ENCODE results near the gene ANKRD10.
"Not testable (repeated sequence)": the region's sequence is repeated elsewhere in the genome, so short reads cannot be mapped to it uniquely, and the experiment has no call there.

ANKRD10 gene

DNA sequence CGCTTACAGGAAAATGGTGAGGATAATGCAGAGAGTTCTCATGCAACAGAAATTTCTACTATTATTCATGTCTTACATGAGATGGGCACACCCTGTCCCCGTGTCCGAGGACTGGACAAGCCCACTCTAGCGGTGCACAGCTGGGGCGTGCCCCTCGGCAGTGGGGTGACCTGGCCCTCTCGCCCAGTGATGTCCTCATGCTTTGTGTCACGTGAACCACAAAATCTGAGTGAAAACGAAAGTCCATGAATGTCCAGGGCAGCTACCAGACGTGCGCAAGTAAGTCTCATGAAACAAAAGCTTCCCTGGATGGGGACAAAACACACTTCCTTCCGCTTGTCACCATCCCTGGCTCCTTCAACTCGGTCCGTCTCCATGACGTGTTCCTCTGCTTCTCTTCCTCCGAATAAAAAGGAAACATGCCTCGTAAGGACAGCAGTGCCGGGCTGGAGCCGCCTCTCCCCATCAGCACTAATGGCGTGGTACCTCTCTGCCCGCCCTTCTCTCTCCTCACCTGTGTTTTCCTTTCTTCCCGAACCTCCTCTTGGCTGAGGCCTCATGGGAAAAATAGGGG lies 45.6 kb downstream of the ANKRD10 start:
- no peak overlapping the region for H3K4me3 ChIP-seq (ENCODE audit: low read depth, low read length)

- H3K4me3 ChIP-seq (ENCODE audit: low read depth, low read length): no peak overlapping the region
Observed at GRCh38 chr13:110868720-110869119, 46.1 kb downstream of the ANKRD10 start.

GRCh38 chr13:110867380-110867779 lies 47.5 kb downstream of the ANKRD10 start:
- H3K4me3 ChIP-seq (ENCODE audit: low read depth, low read length): no peak overlapping the region

GRCh38 chr13:110866491-110867170 lies 48.2 kb downstream of the ANKRD10 start:
- H3K4me3 ChIP-seq (ENCODE audit: low read depth, low read length): no peak overlapping the region

GRCh38 chr13:110863685-110864084 lies 51.2 kb downstream of the ANKRD10 start:
- no peak overlapping the region for H3K4me3 ChIP-seq (ENCODE audit: low read depth, low read length)

GRCh38 chr13:110860983-110861382 lies 53.9 kb downstream of the ANKRD10 start:
- no peak overlapping the region for H3K4me3 ChIP-seq (ENCODE audit: low read depth, low read length)

DNA sequence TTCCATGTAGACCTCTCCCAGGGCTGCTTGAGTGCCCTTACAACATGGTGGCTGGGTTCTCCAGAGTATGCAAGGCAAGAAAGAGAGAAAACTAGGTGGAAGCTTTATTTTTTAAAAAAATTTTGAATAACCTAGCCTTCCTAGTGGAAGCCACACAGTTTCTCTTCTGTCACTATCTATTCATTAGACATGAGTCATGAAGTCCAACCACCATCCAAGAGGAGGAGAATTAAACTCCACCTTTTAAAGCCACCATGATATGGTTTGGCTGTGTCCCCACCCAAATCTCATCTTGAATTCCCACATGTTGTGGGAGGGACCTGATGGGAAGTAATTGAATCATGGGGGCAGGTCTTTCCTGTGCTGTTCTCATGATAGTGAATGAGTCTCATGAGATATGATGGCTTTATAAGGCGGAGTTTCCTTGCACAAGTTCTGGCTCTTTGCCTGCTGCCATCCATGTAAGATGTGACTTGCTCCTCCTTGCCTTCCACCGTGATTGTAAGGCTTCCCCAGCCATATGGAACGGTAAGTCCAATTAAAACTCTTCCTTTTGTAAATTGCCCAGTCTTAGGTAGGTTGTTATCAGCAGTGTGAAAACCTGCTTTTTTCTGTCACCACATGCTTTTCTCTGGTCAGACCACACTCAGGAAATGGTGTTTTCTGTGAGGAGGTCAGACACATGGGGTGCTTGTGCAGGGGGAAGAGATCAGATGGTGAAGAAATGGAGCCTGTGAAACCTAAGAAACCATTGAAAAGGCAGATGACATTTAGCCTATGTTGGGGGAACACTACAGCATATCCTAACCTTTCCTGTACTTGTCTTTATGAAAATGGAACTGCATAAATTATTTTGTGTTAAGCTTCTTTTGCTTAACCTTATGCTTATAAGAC lies 57.7 kb downstream of the ANKRD10 start:
- no peak overlapping the region for H3K4me3 ChIP-seq (ENCODE audit: low read depth, low read length)

DNA sequence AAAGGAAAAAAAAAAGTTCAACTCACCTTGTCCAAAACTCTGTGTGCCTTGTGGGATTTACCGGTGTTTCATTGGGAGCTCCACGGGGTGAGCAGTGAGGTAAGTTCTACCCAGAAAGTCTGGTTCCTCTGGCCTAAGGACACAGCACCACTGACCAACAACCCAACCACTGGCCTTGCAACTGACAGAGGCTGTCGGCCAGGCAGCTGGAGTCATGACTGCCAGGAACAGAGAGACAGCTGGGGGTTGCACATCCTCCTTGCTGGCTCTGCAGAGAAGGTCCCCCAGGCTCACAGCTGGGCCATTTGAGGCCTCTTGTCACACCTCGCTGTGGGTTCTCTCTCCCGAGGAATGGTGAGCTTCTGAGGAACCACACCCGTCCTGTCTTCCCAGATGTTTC lies 59.5 kb downstream of the ANKRD10 start:
- no peak overlapping the region for H3K4me3 ChIP-seq (ENCODE audit: low read depth, low read length)

- no peak overlapping the region for H3K4me3 ChIP-seq (ENCODE audit: low read depth, low read length)
Observed at GRCh38 chr13:110854866-110855265, 60.0 kb downstream of the ANKRD10 start.

DNA sequence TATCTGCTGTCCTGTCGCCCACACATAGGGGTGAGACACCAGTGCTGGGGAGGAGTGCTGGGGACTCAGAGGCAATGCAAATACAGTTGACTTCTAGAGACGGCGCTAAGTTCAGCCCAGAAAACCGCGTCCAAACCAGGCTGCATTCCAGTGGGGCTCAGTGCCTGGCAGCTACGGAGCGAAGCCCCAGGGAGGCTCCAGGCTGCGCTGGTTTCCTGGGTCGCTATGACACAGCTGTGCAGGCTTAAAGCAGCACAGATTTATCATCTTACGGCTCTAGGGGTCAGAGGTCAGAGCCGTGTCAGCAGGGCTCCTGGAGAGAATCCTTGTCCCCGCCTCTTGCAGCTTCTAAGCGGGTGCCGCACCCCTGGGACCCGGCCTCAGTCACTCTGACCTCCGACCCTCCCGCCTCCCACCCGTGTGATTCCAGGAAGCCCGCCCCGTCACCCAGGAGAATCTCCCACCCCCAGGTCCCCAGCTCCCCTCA lies 61.6 kb downstream of the ANKRD10 start:
- H3K4me3 ChIP-seq (ENCODE audit: low read depth, low read length): no peak overlapping the region

- H3K4me3 ChIP-seq (ENCODE audit: low read depth, low read length): no peak overlapping the region
Observed at GRCh38 chr13:110850840-110851239, 64.0 kb downstream of the ANKRD10 start.

- no peak overlapping the region for H3K4me3 ChIP-seq (ENCODE audit: low read depth, low read length)
Observed at GRCh38 chr13:110850006-110850405, 64.9 kb downstream of the ANKRD10 start.

GRCh38 chr13:110845520-110845919 lies 69.3 kb downstream of the ANKRD10 start:
- H3K4me3 ChIP-seq (ENCODE audit: low read depth, low read length): no peak overlapping the region

GRCh38 chr13:110841846-110842245 lies 73.0 kb downstream of the ANKRD10 start:
- no peak overlapping the region for H3K4me3 ChIP-seq (ENCODE audit: low read depth, low read length)

- no peak overlapping the region for H3K4me3 ChIP-seq (ENCODE audit: low read depth, low read length)
Observed at GRCh38 chr13:110841406-110841805, 73.5 kb downstream of the ANKRD10 start.

DNA sequence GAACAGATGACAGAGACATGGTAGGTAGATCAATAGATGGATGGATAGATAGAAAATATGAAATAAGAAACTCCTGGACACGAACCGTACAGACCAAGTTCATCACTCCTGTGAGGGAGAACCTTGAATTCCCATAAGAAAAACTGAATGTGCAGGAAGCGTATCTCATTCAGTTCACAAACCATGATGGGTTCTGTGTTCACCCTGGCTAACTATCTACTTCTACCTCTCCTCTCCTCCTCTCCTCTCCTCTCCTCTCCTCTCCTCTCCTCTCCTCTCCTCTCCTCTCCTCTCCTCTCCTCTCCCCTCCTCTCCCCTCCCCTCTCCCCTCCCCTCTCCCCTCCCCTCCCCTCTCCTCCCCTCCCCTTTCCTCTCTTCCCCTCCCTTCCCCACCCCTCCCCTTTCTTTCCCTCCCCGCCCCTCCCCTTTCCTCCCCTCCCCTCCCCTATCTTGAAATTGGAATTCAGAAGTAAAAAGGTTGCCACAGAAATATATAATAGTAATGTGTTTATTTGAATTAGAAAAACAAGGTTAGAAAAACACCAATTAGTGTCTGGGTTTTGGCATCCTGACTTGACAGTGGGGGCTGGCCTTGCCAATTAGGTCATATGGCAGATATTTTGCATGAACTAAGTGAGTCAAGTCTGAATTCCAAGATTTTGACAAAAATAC lies 75.9 kb downstream of the ANKRD10 start:
- no peak overlapping the region for H3K4me3 ChIP-seq (ENCODE audit: low read depth, low read length)

DNA sequence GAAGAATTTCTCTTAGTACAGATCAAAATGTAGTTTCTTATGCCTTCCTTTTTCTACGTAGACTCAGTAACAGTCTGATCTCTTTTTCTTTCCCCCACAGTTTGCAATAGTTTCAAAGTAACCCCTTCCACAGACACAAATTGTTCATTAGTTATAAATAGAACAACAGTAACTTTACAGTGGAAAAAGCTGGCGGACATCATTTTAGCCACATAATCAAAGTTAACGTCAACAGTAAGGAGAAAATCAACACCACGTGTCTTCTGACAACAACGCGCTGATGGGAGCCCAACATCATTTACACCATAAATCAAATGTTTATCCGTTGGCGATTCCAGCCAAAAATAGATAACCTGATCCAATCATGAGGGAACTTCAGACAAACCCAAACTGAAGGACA lies 76.8 kb downstream of the ANKRD10 start:
- no peak overlapping the region for H3K4me3 ChIP-seq (ENCODE audit: low read depth, low read length)

GRCh38 chr13:110837397-110838061 lies 77.3 kb downstream of the ANKRD10 start:
- not testable (repeated sequence) for H3K4me3 ChIP-seq (ENCODE audit: low read depth, low read length)

DNA sequence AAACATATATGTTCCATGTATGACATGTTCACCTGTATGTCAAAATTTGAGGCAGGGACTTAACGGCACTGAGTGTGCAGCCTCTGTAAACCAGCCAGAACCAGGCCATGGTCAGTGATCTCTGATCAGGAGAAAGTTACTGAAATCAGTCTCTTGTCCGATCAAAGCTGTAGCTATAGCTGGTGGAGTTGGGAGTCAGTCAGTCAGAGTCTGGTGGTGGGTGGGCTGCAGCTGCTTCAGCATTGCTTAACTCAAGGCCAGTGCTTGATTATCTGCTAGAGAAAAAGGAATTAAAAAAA lies 78.3 kb downstream of the ANKRD10 start:
- no peak overlapping the region for H3K4me3 ChIP-seq (ENCODE audit: low read depth, low read length)

DNA sequence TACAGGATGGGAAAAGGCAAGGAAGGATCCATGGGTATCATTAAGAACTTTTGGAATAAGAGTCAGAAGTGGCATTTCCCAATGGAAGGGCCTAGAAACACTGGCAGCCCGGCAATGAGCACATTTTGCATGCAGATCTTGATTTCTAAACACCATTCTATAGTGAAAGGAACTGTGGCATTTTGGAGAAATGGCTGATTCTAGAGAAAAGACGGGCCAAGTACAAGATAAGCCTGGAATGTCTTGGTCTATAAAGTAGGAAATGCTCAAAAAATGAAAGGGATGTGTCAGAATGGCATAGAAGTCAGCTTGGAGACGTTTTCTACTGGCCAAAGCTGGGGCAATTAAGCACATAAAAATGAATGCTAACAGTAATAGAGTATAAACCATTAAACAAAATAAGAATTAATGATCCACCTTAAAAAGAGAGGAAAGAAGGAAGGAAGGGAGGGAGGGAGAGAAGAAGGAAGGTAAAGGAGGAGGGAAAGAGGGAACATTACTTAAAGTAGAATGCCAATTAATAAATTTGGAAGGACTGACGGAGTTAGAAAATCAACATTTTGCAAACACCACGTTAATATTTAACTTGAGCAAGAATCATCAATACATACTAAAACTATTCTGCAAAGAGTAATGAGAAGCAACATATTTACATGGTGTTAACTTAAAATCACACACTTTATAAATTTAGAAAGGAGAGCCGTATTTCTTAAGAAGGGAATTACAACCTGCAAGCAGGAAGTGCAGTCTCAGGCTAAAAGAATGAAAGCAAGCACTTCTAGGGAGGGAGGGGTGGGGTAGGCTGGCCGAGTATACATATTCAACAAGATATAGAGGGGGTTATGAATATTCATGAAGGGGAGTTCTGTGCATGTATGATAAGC lies 78.9 kb downstream of the ANKRD10 start:
- no peak overlapping the region for H3K4me3 ChIP-seq (ENCODE audit: low read depth, low read length)

All from iPS-11a (cell line).